LNCaP clone FGC (cell line): ENCODE results near the gene WDR82.

Experiments used
- DNase-seq: peaks from one replicate; pipeline ENCODE4 v3.0.0-alpha.2; 2011; ENCODE audit warnings: low read depth
- H3K4me3 ChIP-seq: 2 replicates; pipeline ENCODE4 v1.5.1; 2011; ENCODE audit warnings: mild to moderate bottlenecking, low read depth, low read length, control low read depth
- TF ChIP-seq, protein P1 (sequence below): IDR thresholded peaks from 2 replicates; pipeline ENCODE4 v1.5.1; 2012; ENCODE audit warnings: mild to moderate bottlenecking; ENCODE audit not compliant: control insufficient read depth, insufficient read depth; ENCODE audit errors: extremely low read depth

WDR82 gene

DNA sequence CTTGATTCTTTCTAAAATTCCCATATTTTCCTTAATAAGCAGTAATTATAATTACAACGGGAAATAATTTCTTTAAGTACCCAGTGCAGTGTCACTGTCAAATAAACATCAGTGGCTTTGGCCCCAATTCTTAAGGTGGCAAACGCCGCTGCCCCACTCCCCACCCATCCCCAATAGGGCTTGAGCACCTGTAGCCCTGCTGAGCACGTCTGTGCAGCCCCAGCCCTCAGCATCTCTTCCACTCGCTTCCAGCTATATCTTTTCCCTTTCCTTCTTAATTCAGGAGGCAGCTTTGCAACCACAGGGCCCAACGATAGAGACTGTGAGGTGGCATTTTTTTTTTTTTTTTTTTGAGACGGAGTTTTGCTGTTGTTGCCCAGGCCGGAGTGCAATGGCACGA is 23.8 kb downstream of the WDR82 start:
- H3K4me3 ChIP-seq, result no peak overlapping the region
- TF ChIP-seq, protein P1, sequence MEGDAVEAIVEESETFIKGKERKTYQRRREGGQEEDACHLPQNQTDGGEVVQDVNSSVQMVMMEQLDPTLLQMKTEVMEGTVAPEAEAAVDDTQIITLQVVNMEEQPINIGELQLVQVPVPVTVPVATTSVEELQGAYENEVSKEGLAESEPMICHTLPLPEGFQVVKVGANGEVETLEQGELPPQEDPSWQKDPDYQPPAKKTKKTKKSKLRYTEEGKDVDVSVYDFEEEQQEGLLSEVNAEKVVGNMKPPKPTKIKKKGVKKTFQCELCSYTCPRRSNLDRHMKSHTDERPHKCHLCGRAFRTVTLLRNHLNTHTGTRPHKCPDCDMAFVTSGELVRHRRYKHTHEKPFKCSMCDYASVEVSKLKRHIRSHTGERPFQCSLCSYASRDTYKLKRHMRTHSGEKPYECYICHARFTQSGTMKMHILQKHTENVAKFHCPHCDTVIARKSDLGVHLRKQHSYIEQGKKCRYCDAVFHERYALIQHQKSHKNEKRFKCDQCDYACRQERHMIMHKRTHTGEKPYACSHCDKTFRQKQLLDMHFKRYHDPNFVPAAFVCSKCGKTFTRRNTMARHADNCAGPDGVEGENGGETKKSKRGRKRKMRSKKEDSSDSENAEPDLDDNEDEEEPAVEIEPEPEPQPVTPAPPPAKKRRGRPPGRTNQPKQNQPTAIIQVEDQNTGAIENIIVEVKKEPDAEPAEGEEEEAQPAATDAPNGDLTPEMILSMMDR, result no peak
- DNase-seq, result no peak

DNA sequence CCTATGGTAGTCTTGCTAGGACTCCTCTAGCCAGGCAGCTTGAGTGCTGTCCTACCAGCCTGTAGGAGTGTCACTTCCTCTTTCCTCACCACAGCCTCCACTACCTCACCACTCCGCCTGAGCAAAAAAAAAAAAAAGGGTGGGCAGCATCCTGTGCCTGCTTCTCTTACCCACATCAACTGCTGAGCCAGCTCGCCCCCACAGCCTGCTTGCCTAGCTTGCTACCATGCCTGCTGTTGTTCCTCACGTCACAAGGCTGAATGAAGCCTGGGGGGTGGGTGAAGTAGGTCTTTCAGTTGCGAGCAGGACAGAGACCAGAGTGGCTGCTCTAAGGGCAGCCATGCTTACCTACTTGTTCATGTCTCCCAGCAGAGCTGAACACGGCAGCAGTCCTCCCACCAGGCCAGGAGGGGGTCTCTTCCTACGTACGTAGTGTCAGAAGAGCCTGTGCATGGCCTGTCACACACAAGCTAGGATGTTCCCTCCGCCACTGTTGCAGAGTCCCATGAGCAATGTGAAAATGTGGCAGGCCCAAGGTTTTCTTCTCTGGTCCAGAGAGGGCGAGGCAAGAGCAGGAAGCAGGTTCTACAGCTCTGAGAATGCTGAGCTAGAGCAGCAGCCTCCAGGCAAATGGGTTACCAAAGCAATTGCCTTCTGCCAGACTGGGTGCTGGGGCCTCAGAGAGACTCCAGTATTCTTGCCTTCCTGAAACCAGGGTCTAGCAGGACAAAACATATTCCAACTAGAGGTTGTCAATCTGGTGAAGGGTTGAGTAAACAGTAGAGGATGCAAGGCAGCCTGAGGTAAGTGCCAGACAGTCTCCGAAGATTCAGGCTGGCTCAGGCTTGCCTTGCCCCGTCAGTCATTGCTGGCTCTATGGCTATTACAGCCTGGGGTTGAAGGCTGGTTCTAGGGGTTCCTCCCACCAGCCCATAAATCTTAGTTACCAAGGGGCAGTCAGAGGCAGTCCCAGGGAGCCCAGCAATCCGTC is 24.8 kb downstream of the WDR82 start:
- TF ChIP-seq, protein P1, result no peak
- H3K4me3 ChIP-seq, result no peak overlapping the region
- no peak for DNase-seq

DNA sequence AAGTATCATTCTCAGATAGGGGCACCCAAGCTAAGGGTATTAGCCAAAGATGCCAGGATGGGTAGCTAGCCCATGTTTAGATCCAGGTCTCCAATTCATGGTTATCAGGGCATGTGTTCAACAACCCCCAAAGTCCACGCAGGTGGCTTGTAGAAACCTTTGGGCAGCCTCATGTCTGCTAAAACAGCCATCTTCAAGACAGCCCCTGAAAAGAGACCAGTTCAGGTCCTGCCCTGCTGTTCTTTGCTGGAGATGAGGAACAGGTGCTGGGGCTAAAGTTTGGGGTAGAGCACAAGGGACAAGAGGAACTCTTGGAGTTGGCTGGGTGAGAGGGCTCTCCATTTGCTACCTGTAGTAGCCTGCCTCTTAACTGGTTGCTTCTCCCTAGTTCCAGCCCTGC is 28.3 kb downstream of the WDR82 start:
- no peak for DNase-seq
- TF ChIP-seq, protein P1, result no peak
- H3K4me3 ChIP-seq, result no peak overlapping the region

DNA sequence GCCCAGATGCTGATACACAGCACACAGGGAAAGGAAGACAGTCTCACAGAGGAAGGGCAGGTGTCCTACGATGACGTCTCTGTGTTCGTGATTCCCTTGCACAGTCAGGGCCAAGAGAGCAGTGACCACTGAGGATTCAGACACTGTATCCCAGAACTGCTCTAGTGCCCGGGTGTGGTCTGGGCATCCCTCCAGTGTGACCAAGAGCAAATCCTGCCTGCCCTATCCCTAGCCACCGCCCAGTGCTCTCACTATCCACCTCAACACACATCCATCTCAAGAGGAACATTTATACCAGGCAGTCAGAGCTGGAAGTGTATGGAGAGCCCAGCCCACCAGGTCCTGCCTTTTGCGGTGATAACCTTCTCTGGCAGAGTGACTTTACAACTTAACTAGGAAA is 28.8 kb downstream of the WDR82 start:
- TF ChIP-seq, protein P1, result no peak
- no peak for DNase-seq
- H3K4me3 ChIP-seq, result no peak overlapping the region

DNA sequence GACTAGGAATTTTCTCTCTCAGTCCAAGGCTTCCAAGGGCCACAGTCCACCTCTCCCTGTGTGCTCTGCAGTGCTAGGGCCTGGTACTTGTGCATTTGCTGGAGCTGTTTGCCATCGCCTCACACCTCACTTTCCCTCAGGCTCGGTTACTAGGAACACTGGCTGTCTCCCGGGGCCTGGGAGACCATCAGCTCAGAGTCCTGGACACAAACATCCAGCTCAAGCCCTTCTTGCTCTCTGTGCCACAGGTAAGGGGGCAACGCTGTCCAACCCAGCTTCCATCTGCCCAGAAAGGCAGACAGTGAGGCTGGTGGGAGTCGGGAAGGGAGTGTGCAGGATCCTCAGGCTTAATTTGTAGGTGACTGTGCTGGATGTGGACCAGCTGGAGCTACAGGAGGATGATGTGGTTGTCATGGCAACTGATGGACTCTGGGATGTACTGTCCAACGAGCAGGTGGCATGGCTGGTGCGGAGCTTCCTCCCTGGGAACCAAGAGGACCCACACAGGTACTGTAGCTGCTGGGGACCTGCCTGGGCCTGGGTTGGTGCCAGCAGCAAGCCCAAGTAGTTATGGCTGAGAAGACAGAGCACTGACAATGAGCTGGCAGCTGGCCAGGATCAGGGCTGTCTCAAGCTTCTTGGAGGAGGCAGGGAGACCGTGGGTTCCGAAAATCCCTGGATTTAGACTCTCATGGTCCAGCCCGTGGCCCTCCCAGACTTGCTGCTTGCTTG is 29.5 kb downstream of the WDR82 start:
- H3K4me3 ChIP-seq, result no peak overlapping the region
- DNase-seq, result no peak
- TF ChIP-seq, protein P1, result no peak

DNA sequence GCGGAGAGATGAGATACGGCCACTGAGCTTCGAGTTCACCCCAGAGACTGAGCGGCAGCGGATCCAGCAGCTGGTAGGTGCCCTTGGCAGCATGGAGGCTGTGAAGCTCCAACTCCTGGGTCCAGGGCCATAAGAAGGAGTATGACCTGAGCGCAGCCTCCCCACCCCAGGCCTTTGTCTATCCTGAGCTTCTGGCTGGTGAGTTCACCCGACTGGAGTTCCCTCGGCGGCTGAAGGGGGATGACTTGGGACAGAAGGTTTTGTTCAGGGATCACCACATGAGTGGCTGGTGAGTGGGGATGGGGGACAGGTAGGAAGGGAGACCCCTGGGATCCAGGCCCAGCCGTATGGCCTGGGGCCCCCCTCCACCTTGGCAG is 30.3 kb downstream of the WDR82 start:
- H3K4me3 ChIP-seq, result no peak overlapping the region
- DNase-seq, result no peak
- TF ChIP-seq, protein P1, result no peak
